Astrocyte of the spinal cord (primary cell): ENCODE data around the gene NVL.
"Not testable (repeated sequence)": the region's sequence is repeated elsewhere in the genome, so short reads cannot be mapped to it uniquely, and the experiment has no call there.

Experiments
- DNase-seq: peaks from one replicate; pipeline ENCODE4 v3.0.0; 2011; ENCODE audit warnings: low read depth, low spot score
- H3K4me3 ChIP-seq: 2 replicates; pipeline ENCODE4 v1.5.1; 2011; ENCODE audit warnings: low read depth, mild to moderate bottlenecking, low read length, moderate library complexity
- in situ Hi-C: cut with HindIII; loops from 2 replicates; pipeline ENCODE4 v1.10.0; 2017; ENCODE audit warnings: low sequenced_read_pairs
- TF ChIP-seq, protein P1 (sequence below): IDR thresholded peaks from 2 replicates; pipeline ENCODE4 v1.5.1; 2012; ENCODE audit warnings: low read depth, mild to moderate bottlenecking, low read length, inconsistent platforms

NVL gene

DNA sequence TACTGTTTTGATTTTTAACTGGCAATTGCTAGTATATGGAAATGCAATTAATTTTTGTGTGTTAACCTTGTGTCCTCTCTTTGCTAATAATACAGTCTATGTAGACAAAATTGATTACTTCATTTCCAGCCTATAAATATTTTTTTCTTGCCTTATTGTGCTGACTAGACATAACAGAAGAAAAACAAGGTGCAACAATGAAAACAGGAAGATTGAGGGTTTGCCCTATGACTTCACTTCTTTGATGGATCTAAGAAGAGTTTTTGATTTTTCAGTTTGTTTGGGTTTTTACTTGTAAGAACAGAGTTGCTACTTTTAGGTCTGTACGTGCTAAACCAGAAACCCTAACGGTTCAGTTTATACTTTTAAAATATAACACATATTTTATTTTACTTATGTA, 18.2 kb upstream of the NVL start:
- no peak for DNase-seq
- TF ChIP-seq, protein P1, sequence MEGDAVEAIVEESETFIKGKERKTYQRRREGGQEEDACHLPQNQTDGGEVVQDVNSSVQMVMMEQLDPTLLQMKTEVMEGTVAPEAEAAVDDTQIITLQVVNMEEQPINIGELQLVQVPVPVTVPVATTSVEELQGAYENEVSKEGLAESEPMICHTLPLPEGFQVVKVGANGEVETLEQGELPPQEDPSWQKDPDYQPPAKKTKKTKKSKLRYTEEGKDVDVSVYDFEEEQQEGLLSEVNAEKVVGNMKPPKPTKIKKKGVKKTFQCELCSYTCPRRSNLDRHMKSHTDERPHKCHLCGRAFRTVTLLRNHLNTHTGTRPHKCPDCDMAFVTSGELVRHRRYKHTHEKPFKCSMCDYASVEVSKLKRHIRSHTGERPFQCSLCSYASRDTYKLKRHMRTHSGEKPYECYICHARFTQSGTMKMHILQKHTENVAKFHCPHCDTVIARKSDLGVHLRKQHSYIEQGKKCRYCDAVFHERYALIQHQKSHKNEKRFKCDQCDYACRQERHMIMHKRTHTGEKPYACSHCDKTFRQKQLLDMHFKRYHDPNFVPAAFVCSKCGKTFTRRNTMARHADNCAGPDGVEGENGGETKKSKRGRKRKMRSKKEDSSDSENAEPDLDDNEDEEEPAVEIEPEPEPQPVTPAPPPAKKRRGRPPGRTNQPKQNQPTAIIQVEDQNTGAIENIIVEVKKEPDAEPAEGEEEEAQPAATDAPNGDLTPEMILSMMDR = no peak
- in situ Hi-C loops = no loop called here
- H3K4me3 ChIP-seq = no peak overlapping the region

DNA sequence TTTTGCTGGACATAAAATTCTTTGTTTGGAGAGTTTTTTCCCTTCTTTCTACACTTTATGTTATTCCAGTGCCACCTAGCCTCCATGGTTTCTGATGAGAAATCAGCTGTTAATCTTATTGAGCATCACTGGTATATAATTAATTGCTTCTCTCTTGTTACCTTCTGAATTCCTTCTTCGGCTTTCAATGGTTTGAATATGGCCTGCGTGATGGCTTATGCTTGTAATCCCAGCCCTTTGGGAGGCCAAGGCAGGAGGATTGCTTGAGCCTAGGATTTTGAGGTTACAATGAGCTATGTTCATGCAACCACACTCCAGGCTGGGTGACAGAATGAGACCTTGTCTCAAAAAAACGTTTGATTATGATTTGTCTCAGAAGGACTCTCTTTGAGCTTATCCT, 13.7 kb upstream of the NVL start:
- H3K4me3 ChIP-seq = no peak overlapping the region
- in situ Hi-C loops = no loop called here
- TF ChIP-seq, protein P1 = no peak
- DNase-seq = no peak

DNA sequence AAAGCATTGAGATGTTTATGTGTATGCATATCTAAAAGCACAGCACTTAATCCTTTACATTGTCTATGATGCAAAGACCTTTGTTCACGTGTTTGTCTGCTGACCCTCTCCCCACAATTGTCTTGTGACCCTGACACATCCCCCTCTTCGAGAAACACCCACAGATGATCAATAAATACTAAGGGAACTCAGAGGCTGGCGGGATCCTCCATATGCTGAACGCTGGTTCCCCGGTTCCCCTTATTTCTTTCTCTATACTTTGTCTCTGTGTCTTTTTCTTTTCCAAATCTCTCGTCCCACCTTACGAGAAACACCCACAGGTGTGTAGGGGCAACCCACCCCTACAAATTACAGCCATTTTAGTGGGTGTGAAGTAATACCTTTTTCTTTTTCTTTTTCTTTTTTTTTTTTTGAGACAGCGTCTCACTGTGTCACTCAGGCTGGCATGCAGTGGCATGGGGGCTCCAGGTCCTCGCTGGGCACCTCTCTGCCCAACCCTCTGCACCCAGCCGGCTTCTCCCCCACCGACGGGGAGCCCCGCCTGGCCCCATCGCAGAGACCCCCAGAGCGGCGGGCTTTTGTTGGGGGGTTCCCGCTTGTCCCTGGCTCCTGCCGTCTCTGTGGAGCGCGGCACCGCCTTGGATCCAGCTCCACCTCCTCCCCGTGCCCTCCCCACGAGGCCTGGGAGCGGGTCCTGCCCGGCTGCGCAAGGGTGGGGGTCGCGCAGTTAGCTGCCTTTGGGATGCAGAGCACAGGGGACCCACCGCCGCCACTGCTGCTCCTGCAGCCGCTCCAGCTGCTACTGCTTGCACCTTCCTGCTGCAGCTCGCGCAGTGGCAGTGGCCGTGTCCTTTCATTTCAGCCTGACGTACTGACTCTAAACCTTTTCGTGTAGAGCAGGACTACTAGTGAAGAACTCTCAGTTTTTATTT, 10.7 kb upstream of the NVL start:
- DNase-seq, in situ Hi-C loops: not testable (repeated sequence)
- H3K4me3 ChIP-seq = peak overlapping the region; percentile 52

DNA sequence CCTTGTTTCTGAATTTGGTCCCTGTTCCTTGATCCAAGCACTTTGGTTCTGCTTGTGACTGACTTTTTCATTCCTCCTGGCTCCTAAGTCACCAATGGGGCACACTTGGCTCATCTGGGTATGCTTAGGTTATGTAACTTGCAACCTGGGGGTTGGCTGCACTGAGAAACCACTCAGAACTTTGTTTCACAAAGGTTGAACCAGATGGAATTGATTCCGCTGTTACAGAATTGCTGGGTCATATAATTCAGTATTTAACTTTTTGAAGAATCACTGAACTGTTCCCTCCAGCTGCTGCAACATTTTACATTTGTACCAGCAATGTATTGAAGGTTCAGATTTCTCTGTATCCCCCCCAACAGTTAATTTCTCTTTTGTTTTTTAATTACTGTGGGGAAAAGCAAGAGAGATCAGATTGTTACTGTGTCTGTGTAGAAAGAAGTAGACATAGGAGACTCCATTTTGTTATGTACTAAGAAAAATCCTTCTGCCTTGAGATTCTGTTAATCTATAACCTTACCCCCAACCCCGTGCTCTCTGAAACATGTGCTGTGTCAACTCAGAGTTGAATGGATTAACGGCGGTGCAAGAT, 9.6 kb upstream of the NVL start:
- no peak overlapping the region for H3K4me3 ChIP-seq
- TF ChIP-seq, protein P1 = no peak
- in situ Hi-C loops = no loop called here
- no peak for DNase-seq

DNA sequence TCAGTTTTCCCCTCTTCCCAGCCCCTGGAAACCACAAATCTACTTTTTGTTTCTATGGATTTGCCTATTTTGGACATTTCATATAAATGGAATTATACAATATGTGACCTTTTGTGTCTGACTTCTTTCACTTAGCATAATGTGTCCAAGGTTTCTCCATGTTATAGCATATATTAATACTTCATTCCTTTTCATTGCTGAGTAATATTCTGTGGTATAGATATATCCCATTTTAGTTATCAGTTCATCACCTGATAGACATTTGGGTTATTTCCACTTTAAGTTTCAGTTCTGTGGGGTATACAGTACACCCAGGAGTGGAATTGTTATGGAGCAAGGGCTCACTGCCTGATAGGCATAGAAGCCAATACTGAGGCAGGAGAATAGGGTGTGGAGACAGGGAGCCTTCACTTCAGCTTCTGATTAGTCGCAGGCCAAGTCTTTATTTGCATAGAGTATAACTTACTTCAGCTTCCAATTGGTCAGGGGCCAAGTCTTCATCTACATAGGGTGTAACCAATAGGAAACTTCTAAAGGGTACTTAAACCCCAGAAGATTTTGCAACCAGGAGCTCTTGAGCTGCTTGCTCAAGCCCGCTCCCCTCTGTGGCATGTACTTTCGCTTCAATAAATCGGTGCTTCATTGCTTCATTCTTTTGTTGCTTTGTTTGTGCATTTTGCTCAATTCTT, 8.3 kb upstream of the NVL start:
- no peak for DNase-seq
- TF ChIP-seq, protein P1 = no peak

DNA sequence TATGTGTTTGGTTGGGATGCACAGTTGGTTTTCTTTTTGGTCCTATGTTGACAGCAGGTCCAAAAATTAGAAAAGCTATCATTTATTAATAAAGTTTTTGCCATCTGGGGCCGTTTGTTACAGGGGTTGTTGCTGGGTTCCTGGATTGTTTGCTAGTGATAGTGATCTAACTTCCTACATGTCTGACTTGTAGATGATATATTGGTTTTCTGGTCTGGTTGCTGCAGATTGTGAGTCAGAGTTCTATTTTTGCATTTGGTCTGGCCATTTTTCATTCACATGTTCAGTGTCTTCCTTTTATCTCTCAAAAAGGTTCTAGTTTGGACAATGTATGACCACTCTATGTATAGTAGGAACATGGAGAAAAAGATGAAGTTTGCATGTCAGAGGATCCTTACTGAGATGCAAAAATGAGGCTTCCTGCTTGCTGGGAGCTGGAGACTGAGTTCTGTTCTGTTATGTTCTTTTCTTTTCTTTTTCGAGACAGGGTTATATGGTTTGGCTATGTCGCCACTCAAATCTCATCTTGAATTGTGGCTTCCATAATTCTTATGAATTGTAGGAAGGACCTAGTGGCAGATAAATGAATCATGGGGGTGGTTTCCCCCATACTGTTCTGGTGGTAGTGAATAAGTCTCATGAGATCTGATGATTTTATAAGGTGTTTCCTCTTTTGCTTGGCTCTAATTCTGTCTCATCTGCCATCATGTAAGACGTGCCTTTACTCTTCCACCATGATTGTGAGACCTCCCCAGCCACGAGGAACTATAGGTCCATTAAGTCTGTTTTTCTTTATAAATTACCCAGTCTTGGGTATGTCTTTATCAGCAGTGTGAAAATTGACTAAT, 4.2 kb upstream of the NVL start:
- in situ Hi-C loops = no loop called here
- DNase-seq = peak; percentile 13
- H3K4me3 ChIP-seq = no peak overlapping the region
- TF ChIP-seq, protein P1 = no peak

More for the DNA sequence above, 8.3 kb upstream of the NVL start:
- no peak overlapping the region for H3K4me3 ChIP-seq
- in situ Hi-C loops = no loop called here
